Measurements from ENCODE around the gene CUX1.
A peak's percentile ranks its signal among the peaks of the same experiment; 100 is the strongest.

Gene CUX1

GRCh38 chr7:102119213-102119651 lies 301.8 kb downstream of the CUX1 start:
- DNase-seq (ENCODE audit: low read depth), result no peak
- H3K4me3 ChIP-seq (ENCODE audit: low read depth, low read length), result no peak overlapping the region
- TF ChIP-seq, protein P1, sequence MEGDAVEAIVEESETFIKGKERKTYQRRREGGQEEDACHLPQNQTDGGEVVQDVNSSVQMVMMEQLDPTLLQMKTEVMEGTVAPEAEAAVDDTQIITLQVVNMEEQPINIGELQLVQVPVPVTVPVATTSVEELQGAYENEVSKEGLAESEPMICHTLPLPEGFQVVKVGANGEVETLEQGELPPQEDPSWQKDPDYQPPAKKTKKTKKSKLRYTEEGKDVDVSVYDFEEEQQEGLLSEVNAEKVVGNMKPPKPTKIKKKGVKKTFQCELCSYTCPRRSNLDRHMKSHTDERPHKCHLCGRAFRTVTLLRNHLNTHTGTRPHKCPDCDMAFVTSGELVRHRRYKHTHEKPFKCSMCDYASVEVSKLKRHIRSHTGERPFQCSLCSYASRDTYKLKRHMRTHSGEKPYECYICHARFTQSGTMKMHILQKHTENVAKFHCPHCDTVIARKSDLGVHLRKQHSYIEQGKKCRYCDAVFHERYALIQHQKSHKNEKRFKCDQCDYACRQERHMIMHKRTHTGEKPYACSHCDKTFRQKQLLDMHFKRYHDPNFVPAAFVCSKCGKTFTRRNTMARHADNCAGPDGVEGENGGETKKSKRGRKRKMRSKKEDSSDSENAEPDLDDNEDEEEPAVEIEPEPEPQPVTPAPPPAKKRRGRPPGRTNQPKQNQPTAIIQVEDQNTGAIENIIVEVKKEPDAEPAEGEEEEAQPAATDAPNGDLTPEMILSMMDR (IDR thresholded peaks at IDR 0.05; ENCODE audit: low read depth, low read length, missing control alignments), result no peak

DNA sequence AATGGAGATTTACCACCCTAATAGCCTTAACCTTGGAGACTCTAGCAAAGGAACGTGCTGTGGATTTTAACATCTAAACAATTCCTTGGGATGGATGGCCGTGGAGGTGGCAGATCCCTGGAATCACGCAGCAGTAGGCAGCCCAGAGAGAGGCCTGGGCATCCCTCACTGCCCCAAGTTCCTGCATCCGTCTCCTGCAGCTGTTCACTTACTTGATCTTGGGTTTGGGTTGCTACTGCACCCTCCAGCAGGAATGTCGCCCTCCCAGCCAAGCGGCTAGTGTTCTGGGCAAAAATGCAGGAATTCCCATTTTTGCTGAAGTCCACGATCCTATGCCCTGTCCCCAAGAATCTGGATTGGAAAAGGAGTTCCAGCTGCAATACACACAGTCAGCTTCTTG lies 302.5 kb downstream of the CUX1 start:
- TF ChIP-seq, protein P1 (IDR thresholded peaks at IDR 0.05; ENCODE audit: low read depth, low read length, missing control alignments), result no peak
- H3K4me3 ChIP-seq (ENCODE audit: low read depth, low read length), result no peak overlapping the region
- no peak for DNase-seq (ENCODE audit: low read depth)

GRCh38 chr7:102120666-102121195 lies 303.3 kb downstream of the CUX1 start:
- TF ChIP-seq, protein P1 (IDR thresholded peaks at IDR 0.05; ENCODE audit: low read depth, low read length, missing control alignments), result no peak
- H3K4me3 ChIP-seq (ENCODE audit: low read depth, low read length), result no peak overlapping the region

DNA sequence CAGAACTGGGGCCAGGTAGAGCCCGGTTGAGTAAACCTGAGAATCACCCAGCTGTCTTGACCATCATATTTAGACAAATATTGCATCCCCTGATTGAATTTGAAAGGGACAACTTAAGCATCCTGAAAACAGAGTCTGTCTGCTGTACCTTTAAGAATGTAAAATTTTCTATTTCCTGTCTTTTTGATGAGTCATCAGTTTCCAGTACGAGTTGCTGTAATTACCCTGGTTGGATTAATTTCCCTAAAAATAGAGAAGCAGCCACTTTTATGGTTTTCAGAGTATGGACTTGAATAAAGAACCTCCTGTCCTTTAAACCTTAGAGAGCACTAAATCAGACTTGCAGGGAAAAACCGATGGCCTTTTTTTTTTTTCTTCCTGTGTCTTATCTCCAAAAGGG lies 304.6 kb downstream of the CUX1 start:
- TF ChIP-seq, protein P1 (IDR thresholded peaks at IDR 0.05; ENCODE audit: low read depth, low read length, missing control alignments), result no peak
- no peak for DNase-seq (ENCODE audit: low read depth)
- H3K4me3 ChIP-seq (ENCODE audit: low read depth, low read length), result no peak overlapping the region

More at GRCh38 chr7:102120666-102121195, 303.3 kb downstream of the CUX1 start:
- DNase-seq (ENCODE audit: low read depth), result no peak

GRCh38 chr7:102125127-102125596 lies 307.7 kb downstream of the CUX1 start:
- H3K4me3 ChIP-seq (ENCODE audit: low read depth, low read length), result no peak overlapping the region
- TF ChIP-seq, protein P1 (IDR thresholded peaks at IDR 0.05; ENCODE audit: low read depth, low read length, missing control alignments), result no peak
- peak; percentile 45 for DNase-seq (ENCODE audit: low read depth)

GRCh38 chr7:102128303-102128702 lies 310.9 kb downstream of the CUX1 start:
- TF ChIP-seq, protein P1 (IDR thresholded peaks at IDR 0.05; ENCODE audit: low read depth, low read length, missing control alignments), result no peak
- DNase-seq (ENCODE audit: low read depth), result no peak
- H3K4me3 ChIP-seq (ENCODE audit: low read depth, low read length), result no peak overlapping the region

All from GM12864 (cell line).